GM21526 (cell line): Measurements from ENCODE around the gene RNU11.
A peak's percentile ranks its signal among the peaks of the same experiment; 100 is the strongest.
"Not testable (repeated sequence)": the region's sequence is repeated elsewhere in the genome, so short reads cannot be mapped to it uniquely, and the experiment has no call there.

ENCODE experiments used
- ATAC-seq: cut with Tn5 transposase; IDR thresholded peaks from one replicate; pipeline ENCODE4 v1.9.1; 2021; ENCODE audit warnings: moderate library complexity; ENCODE audit not compliant: unreplicated experiment, low FRiP score

RNU11 gene

GRCh38 chr1:28656335-28656734, 7.9 kb downstream of the RNU11 start:
- ATAC-seq = no peak

- no peak for ATAC-seq
Observed at GRCh38 chr1:28663871-28664470, 15.6 kb downstream of the RNU11 start.

GRCh38 chr1:28666806-28667205, 18.4 kb downstream of the RNU11 start:
- ATAC-seq = no peak

GRCh38 chr1:28668191-28668955, 20.0 kb downstream of the RNU11 start, which contains the start of gene GMEB1:
TSS of gene GMEB1 (plus strand) at chr1:28668784. CDS start at chr1:28683613, 14,829 bp downstream.
- peak; percentile 72 for ATAC-seq

- peak; percentile 29 for ATAC-seq
Observed at GRCh38 chr1:28668956-28669723, 20.7 kb downstream of the RNU11 start.

- ATAC-seq = no peak
Observed at GRCh38 chr1:28671254-28671780, 22.9 kb downstream of the RNU11 start.

- ATAC-seq = not testable (repeated sequence)
Observed at GRCh38 chr1:28672971-28673370, 24.6 kb downstream of the RNU11 start.

GRCh38 chr1:28675924-28676257, 27.5 kb downstream of the RNU11 start:
- ATAC-seq = no peak

GRCh38 chr1:28680151-28680550, 31.8 kb downstream of the RNU11 start:
- no peak for ATAC-seq

- no peak for ATAC-seq
Observed at GRCh38 chr1:28682840-28683239, 34.4 kb downstream of the RNU11 start.

- ATAC-seq = no peak
Observed at GRCh38 chr1:28684937-28685336, 36.5 kb downstream of the RNU11 start.

GRCh38 chr1:28691627-28692026, 43.2 kb downstream of the RNU11 start:
- ATAC-seq = not testable (repeated sequence)
